ENCODE results near the gene KIF7.

Gene KIF7

DNA sequence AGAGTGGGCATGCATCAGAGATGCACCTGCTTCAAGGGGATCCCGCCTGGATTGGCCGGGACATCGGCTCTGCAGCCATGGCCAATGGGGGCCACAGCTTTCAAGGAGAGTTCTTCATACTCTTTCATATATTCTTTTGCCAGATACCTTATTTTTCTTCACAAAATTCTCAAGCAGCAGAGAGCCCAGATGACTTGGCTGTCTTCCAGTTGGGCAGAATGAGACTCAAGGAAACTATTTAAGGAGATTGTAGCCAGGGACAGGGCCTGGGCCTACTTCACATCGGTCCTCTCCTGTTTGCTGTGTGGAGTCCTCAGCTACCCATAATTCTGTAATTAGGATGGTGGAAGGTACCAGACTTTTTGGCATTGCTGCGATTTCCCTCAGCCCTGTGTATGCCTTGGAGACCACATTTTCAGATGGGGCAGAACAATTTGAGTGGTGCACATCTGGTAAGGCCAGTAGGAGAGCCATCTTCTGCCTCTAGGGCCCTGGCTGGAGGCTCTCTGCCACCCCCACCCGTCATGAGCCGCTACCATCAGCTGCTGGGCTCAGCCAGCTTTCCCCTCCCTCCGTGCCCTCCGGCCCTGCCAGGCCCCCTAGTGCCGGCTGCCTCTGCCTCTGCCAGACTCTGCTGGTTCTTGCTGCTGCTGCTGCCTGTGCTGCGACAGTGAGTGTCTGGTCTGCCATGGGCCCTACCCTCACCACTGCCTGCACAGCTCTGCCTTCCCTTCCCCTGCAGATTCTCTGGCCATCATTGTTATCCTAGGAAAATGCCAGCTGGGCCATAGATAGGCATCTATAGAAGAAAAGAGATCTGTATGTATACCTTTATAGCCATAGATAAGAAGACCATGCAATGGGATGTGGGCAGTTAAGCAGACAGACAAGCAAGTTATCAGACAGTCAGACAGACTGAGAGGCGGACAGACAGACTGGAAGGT, 17.2 kb upstream of the KIF7 start:
- Histone ChIP-seq H3K79me1 (replicated peaks; ENCODE audit: low read length, poor library complexity, severe bottlenecking) (no peaks in the 10 kb centered on the region), H2BK12ac (ENCODE audit: low read length in 2 of 2) (no peak overlapping the region), H3K4me3 (ENCODE audit: insufficient read depth in 1 of 2, low read depth in 1 of 2, low read length in 2 of 2) (no peak overlapping the region), H2AK5ac (ENCODE audit: low read length, severe bottlenecking) (no peak overlapping the region), H3K36me3 (ENCODE audit: control insufficient read depth in 1 of 2, insufficient read depth in 2 of 2, low read depth in 1 of 2, low read length in 2 of 2) (no peaks in the 10 kb centered on the region), H2BK15ac (ENCODE audit: low read depth, poor library complexity, severe bottlenecking) (no peak overlapping the region), H3K9ac (ENCODE audit: low read length) (no peak overlapping the region), H2BK5ac (ENCODE audit: low read depth, low read length, poor library complexity, severe bottlenecking) (no peak overlapping the region), H3K27me3 (ENCODE audit: control insufficient read depth in 1 of 2, insufficient read depth in 1 of 2, low read length in 2 of 2) (no peaks in the 10 kb centered on the region), H3K4me1 (ENCODE audit: control insufficient read depth, insufficient read depth, low read depth, low read length) (no peaks in the 10 kb centered on the region), H3K14ac (ENCODE audit: low read length in 2 of 2) (no peak overlapping the region), H4K8ac (ENCODE audit: low read length) (peak overlapping the region; percentile 22), H3K27ac (ENCODE audit: low read length, poor library complexity, severe bottlenecking) (no peak overlapping the region), H3K23ac (ENCODE audit: low read length in 2 of 2) (no peak overlapping the region), H3K9me3 (ENCODE audit: control insufficient read depth, low read length) (no peaks in the 10 kb centered on the region), H3K4me2 (ENCODE audit: low read length, poor library complexity, severe bottlenecking) (no peak overlapping the region), H3K4ac (ENCODE audit: low read depth in 1 of 2, low read length in 2 of 2) (no peak overlapping the region), H2AFZ (ENCODE audit: low read depth, low read length) (no peak overlapping the region), H2BK120ac (ENCODE audit: low read depth, low read length) (no peak overlapping the region), H4K91ac (ENCODE audit: low read length) (no peak overlapping the region), H3K18ac (ENCODE audit: low read depth in 1 of 2, low read length in 2 of 2) (peak overlapping the region in 1 of 2 experiments; percentile 38)
- WGBS = 82% methylated on average over 12 of the region's 12 CpGs
- DNase-seq = no peak

DNA sequence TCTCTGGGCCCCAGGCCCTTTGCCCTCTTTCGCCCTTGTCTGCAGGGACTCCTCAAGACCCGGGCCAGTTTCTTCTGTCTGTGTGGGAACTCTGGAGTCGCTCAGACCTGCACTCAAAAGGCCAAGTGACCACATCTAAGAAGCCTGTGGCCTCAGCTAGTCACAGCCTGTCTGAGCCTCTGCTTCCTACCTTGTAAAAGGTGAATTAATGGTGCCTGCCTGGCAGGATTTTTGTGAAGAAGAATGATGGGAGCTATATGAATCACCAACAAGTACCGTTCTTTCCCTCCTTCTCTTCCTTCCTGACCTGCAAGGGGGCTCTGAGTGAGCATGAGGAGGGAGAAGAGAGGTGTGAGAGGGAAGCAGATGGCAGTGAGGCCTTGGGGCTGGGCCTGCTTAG, 16.4 kb upstream of the KIF7 start:
- H3K9me3 ChIP-seq (ENCODE audit: control insufficient read depth, low read length) = no peaks in the 10 kb centered on the region
- no peak overlapping the region for H2BK15ac ChIP-seq (ENCODE audit: low read depth, poor library complexity, severe bottlenecking)
- H3K18ac ChIP-seq (ENCODE audit: low read depth in 1 of 2, low read length in 2 of 2) = peak overlapping the region in 1 of 2 experiments; percentile 38
- H3K4me1 ChIP-seq (ENCODE audit: control insufficient read depth, insufficient read depth, low read depth, low read length) = no peaks in the 10 kb centered on the region
- no peak overlapping the region for H2AK5ac ChIP-seq (ENCODE audit: low read length, severe bottlenecking)
- H4K8ac ChIP-seq (ENCODE audit: low read length) = no peak overlapping the region
- 57% methylated on average over 3 of the region's 4 CpGs for WGBS
- H2BK120ac ChIP-seq (ENCODE audit: low read depth, low read length) = no peak overlapping the region
- H3K36me3 ChIP-seq (ENCODE audit: control insufficient read depth in 1 of 2, insufficient read depth in 2 of 2, low read depth in 1 of 2, low read length in 2 of 2) = peaks cover 0 to 4% of the 10 kb centered on the region in 2 experiments
- H3K23ac ChIP-seq (ENCODE audit: low read length in 2 of 2) = no peak overlapping the region
- no peak for DNase-seq
- no peak overlapping the region for H4K91ac ChIP-seq (ENCODE audit: low read length)
- no peak overlapping the region for H3K14ac ChIP-seq (ENCODE audit: low read length in 2 of 2)
- H2AFZ ChIP-seq (ENCODE audit: low read depth, low read length) = no peak overlapping the region
- H2BK5ac ChIP-seq (ENCODE audit: low read depth, low read length, poor library complexity, severe bottlenecking) = no peak overlapping the region
- no peaks in the 10 kb centered on the region for H3K27me3 ChIP-seq (ENCODE audit: control insufficient read depth in 1 of 2, insufficient read depth in 1 of 2, low read length in 2 of 2)
- no peak overlapping the region for H3K4me2 ChIP-seq (ENCODE audit: low read length, poor library complexity, severe bottlenecking)
- H3K9ac ChIP-seq (ENCODE audit: low read length) = no peak overlapping the region
- no peak overlapping the region for H3K27ac ChIP-seq (ENCODE audit: low read length, poor library complexity, severe bottlenecking)
- H2BK12ac ChIP-seq (ENCODE audit: low read length in 2 of 2) = no peak overlapping the region
- H3K4ac ChIP-seq (ENCODE audit: low read depth in 1 of 2, low read length in 2 of 2) = no peak overlapping the region
- H3K79me1 ChIP-seq (replicated peaks; ENCODE audit: low read length, poor library complexity, severe bottlenecking) = no peaks in the 10 kb centered on the region
- no peak overlapping the region for H3K4me3 ChIP-seq (ENCODE audit: insufficient read depth in 1 of 2, low read depth in 1 of 2, low read length in 2 of 2)

DNA sequence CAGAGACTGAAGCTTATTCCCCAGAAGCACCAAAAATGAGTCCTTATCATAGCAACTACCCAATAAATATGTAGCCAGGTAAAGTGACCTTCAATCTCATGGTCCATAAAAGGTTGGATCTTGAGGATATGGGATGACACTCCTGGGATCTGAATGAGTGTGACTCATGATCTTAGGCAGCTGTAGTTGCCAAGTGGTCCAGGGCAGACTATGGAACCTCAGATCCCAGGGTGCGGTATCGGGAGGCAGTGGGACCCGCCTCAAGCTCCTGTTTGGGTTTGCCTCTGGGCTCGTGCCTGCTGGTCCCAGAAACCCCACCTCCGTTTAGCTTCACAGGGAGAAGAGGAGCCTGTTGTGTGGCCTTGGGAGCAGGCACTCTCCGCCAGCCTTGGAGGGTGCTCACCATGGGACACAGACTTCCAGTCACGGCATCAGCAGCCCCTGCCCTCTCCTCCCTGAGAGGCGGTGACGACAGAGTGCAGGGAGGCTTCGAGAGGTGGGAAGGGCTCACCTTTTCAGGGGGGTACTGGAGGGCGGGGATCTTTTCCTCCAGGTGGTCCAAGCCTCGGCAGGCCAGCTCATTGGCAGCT, 15.8 kb upstream of the KIF7 start:
- H4K91ac ChIP-seq (ENCODE audit: low read length) = no peak overlapping the region
- H3K4me2 ChIP-seq (ENCODE audit: low read length, poor library complexity, severe bottlenecking) = no peak overlapping the region
- H3K27me3 ChIP-seq (ENCODE audit: control insufficient read depth in 1 of 2, insufficient read depth in 1 of 2, low read length in 2 of 2) = no peaks in the 10 kb centered on the region
- no peaks in the 10 kb centered on the region for H3K9me3 ChIP-seq (ENCODE audit: control insufficient read depth, low read length)
- no peak overlapping the region for H3K4ac ChIP-seq (ENCODE audit: low read depth in 1 of 2, low read length in 2 of 2)
- H2BK12ac ChIP-seq (ENCODE audit: low read length in 2 of 2) = no peak overlapping the region
- no peak overlapping the region for H2BK120ac ChIP-seq (ENCODE audit: low read depth, low read length)
- 87% methylated on average over 12 of the region's 12 CpGs for WGBS
- no peak overlapping the region for H2AK5ac ChIP-seq (ENCODE audit: low read length, severe bottlenecking)
- no peak overlapping the region for H3K4me3 ChIP-seq (ENCODE audit: insufficient read depth in 1 of 2, low read depth in 1 of 2, low read length in 2 of 2)
- no peak overlapping the region for H3K27ac ChIP-seq (ENCODE audit: low read length, poor library complexity, severe bottlenecking)
- no peak overlapping the region for H3K14ac ChIP-seq (ENCODE audit: low read length in 2 of 2)
- H4K8ac ChIP-seq (ENCODE audit: low read length) = no peak overlapping the region
- no peak overlapping the region for H3K18ac ChIP-seq (ENCODE audit: low read depth in 1 of 2, low read length in 2 of 2)
- no peaks in the 10 kb centered on the region for H3K79me1 ChIP-seq (replicated peaks; ENCODE audit: low read length, poor library complexity, severe bottlenecking)
- H3K23ac ChIP-seq (ENCODE audit: low read length in 2 of 2) = no peak overlapping the region
- no peak overlapping the region for H2BK5ac ChIP-seq (ENCODE audit: low read depth, low read length, poor library complexity, severe bottlenecking)
- H2BK15ac ChIP-seq (ENCODE audit: low read depth, poor library complexity, severe bottlenecking) = no peak overlapping the region
- H3K9ac ChIP-seq (ENCODE audit: low read length) = no peak overlapping the region
- H3K4me1 ChIP-seq (ENCODE audit: control insufficient read depth, insufficient read depth, low read depth, low read length) = peaks cover 2% of the 10 kb centered on the region
- H3K36me3 ChIP-seq (ENCODE audit: control insufficient read depth in 1 of 2, insufficient read depth in 2 of 2, low read depth in 1 of 2, low read length in 2 of 2) = peaks cover 0 to 4% of the 10 kb centered on the region in 2 experiments
- DNase-seq = no peak
- H2AFZ ChIP-seq (ENCODE audit: low read depth, low read length) = no peak overlapping the region

DNA sequence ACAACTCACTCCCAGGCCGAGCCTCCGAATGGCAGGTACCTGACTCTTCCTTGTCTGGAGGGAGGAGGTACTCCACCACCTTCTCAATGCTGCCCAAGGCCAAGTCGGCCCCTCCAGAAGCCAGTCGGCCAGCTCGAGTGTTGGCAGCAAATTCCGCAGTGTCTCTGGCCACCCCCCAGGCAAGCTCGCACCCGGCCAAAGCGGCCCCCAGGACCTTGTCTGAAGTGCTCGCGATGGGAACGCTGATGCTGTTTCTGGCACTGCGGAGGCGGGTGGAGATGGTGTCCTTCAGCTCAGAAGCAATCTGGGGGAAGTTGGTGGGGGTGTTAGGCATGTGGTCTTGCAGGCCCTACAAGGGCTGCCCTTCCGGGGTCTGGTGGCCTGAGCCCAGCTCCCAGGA, 14.7 kb upstream of the KIF7 start:
- 92% methylated on average over 15 of the region's 15 CpGs for WGBS
- Histone ChIP-seq H3K4me1 (ENCODE audit: control insufficient read depth, insufficient read depth, low read depth, low read length) (peaks cover 9% of the 10 kb centered on the region), H3K18ac (ENCODE audit: low read depth in 1 of 2, low read length in 2 of 2) (no peak overlapping the region), H3K14ac (ENCODE audit: low read length in 2 of 2) (no peak overlapping the region), H2BK12ac (ENCODE audit: low read length in 2 of 2) (no peak overlapping the region), H4K8ac (ENCODE audit: low read length) (peak overlapping the region; percentile 20), H3K27ac (ENCODE audit: low read length, poor library complexity, severe bottlenecking) (no peak overlapping the region), H2AK5ac (ENCODE audit: low read length, severe bottlenecking) (no peak overlapping the region), H3K4ac (ENCODE audit: low read depth in 1 of 2, low read length in 2 of 2) (no peak overlapping the region), H2BK5ac (ENCODE audit: low read depth, low read length, poor library complexity, severe bottlenecking) (no peak overlapping the region), H3K9ac (ENCODE audit: low read length) (no peak overlapping the region), H3K4me2 (ENCODE audit: low read length, poor library complexity, severe bottlenecking) (no peak overlapping the region), H3K4me3 (ENCODE audit: insufficient read depth in 1 of 2, low read depth in 1 of 2, low read length in 2 of 2) (no peak overlapping the region), H2AFZ (ENCODE audit: low read depth, low read length) (no peak overlapping the region), H3K79me1 (replicated peaks; ENCODE audit: low read length, poor library complexity, severe bottlenecking) (no peaks in the 10 kb centered on the region), H3K9me3 (ENCODE audit: control insufficient read depth, low read length) (no peaks in the 10 kb centered on the region), H2BK120ac (ENCODE audit: low read depth, low read length) (no peak overlapping the region), H4K91ac (ENCODE audit: low read length) (no peak overlapping the region), H2BK15ac (ENCODE audit: low read depth, poor library complexity, severe bottlenecking) (no peak overlapping the region), H3K27me3 (ENCODE audit: control insufficient read depth in 1 of 2, insufficient read depth in 1 of 2, low read length in 2 of 2) (no peaks in the 10 kb centered on the region), H3K23ac (ENCODE audit: low read length in 2 of 2) (no peak overlapping the region), H3K36me3 (ENCODE audit: control insufficient read depth in 1 of 2, insufficient read depth in 2 of 2, low read depth in 1 of 2, low read length in 2 of 2) (peaks cover 0 to 4% of the 10 kb centered on the region in 2 experiments)
- no peak for DNase-seq
